B cell (primary cell): ENCODE data around the gene OXSR1. TPM values are rescaled to one million over a fixed set of nuclear protein-coding genes. Genes with fewer than 3 reads are reported as not detected.

Experiments
- ATAC-seq: fragments of 200-7000 bp; cut with Tn5 transposase; one replicate; pipeline ENCODE4 v1.10.0; 2021; ENCODE audit warnings: low read depth, mild to moderate bottlenecking, moderate number of reproducible peaks, moderate library complexity
- CTCF ChIA-PET: fragments of 350-600 bp; sonication (Branson Sonifier 250); formaldehyde crosslinking; loops from one replicate; lab custom pipeline; 2021; ENCODE audit warnings: antibody characterized with exemption, inconsistent platforms; lab: Charles Lee
- POLR2A ChIA-PET: fragments of 350-600 bp; sonication (Branson Sonifier 250); formaldehyde crosslinking; loops from one replicate; lab custom pipeline; 2021; ENCODE audit warnings: antibody characterized with exemption; lab: Charles Lee
- DNase-seq: peaks from one replicate; pipeline ENCODE4 v3.0.0; 2013
- H2AFZ ChIP-seq: 2 replicates; pipeline ENCODE4 v1.6.1; 2012; ENCODE audit warnings: mild to moderate bottlenecking, low read depth, low read length; ENCODE audit not compliant: insufficient read depth, poor library complexity, severe bottlenecking
- H3K27ac ChIP-seq, 2 donors: 1 replicate in 1 of 2; 2 replicates in 1 of 2; pipeline ENCODE4 v1.5.1; 2012 to 2013; ENCODE audit warnings: low read length in 2 of 2, mild to moderate bottlenecking in 2 of 2, moderate library complexity in 1 of 2
- H3K27me3 ChIP-seq, 4 experiments: fragments of 200-600 bp in 1 of 4; sonication (generic) in 1 of 4; replicated peaks in 1 of 4; 1 replicate in 2 of 4; 2 replicates in 2 of 4; pipeline versions ENCODE4 v1.6.1 to v1.7.0; 2013 to 2016; ENCODE audit warnings: low read length in 3 of 4, mild to moderate bottlenecking in 2 of 4, mixed read lengths in 1 of 4, moderate library complexity in 1 of 4; ENCODE audit not compliant: insufficient read depth in 4 of 4, control insufficient read depth in 3 of 4; ENCODE audit errors: control extremely low read depth in 1 of 4
- H3K36me3 ChIP-seq, 2 experiments: replicated peaks in 1 of 2; 1 replicate in 1 of 2; 2 replicates in 1 of 2; pipeline versions ENCODE4 v1.6.1 to v1.7.1; 2013; ENCODE audit warnings: low read length in 1 of 2; ENCODE audit not compliant: insufficient read depth in 2 of 2, control insufficient read depth in 1 of 2; ENCODE audit errors: control extremely low read depth in 1 of 2, extremely low read depth in 1 of 2
- H3K4me1 ChIP-seq, 2 donors: fragments of 200-600 bp in 1 of 2; sonication (generic) in 1 of 2; 1 replicate in 1 of 2; 2 replicates in 1 of 2; pipeline versions ENCODE4 v1.5.1 to v1.6.1; 2013 to 2017; ENCODE audit warnings: low read length in 2 of 2; ENCODE audit not compliant: control insufficient read depth in 2 of 2, insufficient read depth in 2 of 2
- H3K4me2 ChIP-seq: replicated peaks from 2 replicates; pipeline ENCODE3; 2012; ENCODE audit warnings: mild to moderate bottlenecking, low read depth, low read length; ENCODE audit not compliant: poor library complexity, severe bottlenecking
- H3K4me3 ChIP-seq, 5 experiments: fragments of 200-600 bp in 1 of 5; sonication (generic) in 1 of 5; 1 replicate in 3 of 5; 2 replicates in 2 of 5; pipeline versions ENCODE4 v1.5.1 to v1.7.0; 2011 to 2016; ENCODE audit warnings: low read length in 4 of 5, mild to moderate bottlenecking in 4 of 5, low read depth in 2 of 5, control low read depth in 1 of 5, moderate library complexity in 1 of 5; ENCODE audit not compliant: insufficient read depth in 1 of 5; ENCODE audit errors: control extremely low read depth in 1 of 5, extremely low read depth in 1 of 5
- H3K79me2 ChIP-seq: fragments of 200-600 bp; sonication (generic); one replicate; pipeline ENCODE4 v1.6.0; 2016; ENCODE audit warnings: low read length; ENCODE audit not compliant: control insufficient read depth, insufficient read depth
- H3K9ac ChIP-seq: fragments of 200-600 bp; sonication (generic); 2 replicates; pipeline ENCODE4 v1.6.1; 2017; ENCODE audit warnings: mild to moderate bottlenecking, low read length, moderate library complexity
- H3K9me3 ChIP-seq, 3 donors: one replicate each; pipeline versions ENCODE4 v1.6.1 to v1.7.1; 2013; ENCODE audit warnings: low read length in 2 of 3; ENCODE audit not compliant: control insufficient read depth in 2 of 3, insufficient read depth in 1 of 3; ENCODE audit errors: control extremely low read depth in 1 of 3
- H4K20me1 ChIP-seq: 2 replicates; pipeline ENCODE4 v1.6.0; 2012; ENCODE audit warnings: mild to moderate bottlenecking, low read length; ENCODE audit not compliant: insufficient read depth, control insufficient read depth, poor library complexity, severe bottlenecking
- H3K27ac Mint-ChIP-seq: one replicate; pipeline ENCODE4 v1.8.0; 2021; ENCODE audit warnings: mixed read lengths
- H3K27me3 Mint-ChIP-seq: one replicate; pipeline ENCODE4 v1.8.0; 2021; ENCODE audit warnings: mixed read lengths
- H3K4me1 Mint-ChIP-seq: one replicate; pipeline ENCODE4 v1.8.0; 2021; ENCODE audit warnings: mixed read lengths
- H3K4me3 Mint-ChIP-seq: one replicate; pipeline ENCODE4 v1.8.0; 2021; ENCODE audit warnings: mixed read lengths
- H3K9me3 Mint-ChIP-seq: one replicate; pipeline ENCODE4 v1.8.0; 2022; ENCODE audit warnings: mixed read lengths; ENCODE audit not compliant: insufficient read depth
- EZH2 ChIP-seq: IDR thresholded peaks from 2 replicates; pipeline ENCODE4 v1.6.1; 2012; ENCODE audit warnings: borderline replicate concordance, low read depth, mild to moderate bottlenecking, moderate library complexity, low read length; ENCODE audit not compliant: insufficient read depth, poor library complexity, severe bottlenecking
- WGBS: methylation state at CpG from one replicate; pipeline ENCODE4 v1.1.5; 2013; ENCODE audit warnings: missing lambda C conversion rate; ENCODE audit not compliant: insufficient coverage; 5-methylcytosine and 5-hydroxymethylcytosine counted together
- intact Hi-C: fragments of 100-400 bp; cut with micrococcal nuclease; formaldehyde crosslinking; loops from one replicate; pipeline ENCODE4 v1.10.0; 2022
- polyA plus RNA-seq: library from polyadenylated mRNA; depleted of rRNA; stranded (reverse); fragments of >200 nt; gene quantifications from 2 replicates; pipeline ENCODE4 v1.2.3, GENCODE V29; 2012
- total RNA-seq, 2 donors: library from RNA; stranded (reverse); fragments of 120-200 nt in 1 of 2; gene quantifications; 1 replicate in 1 of 2; 2 replicates in 1 of 2; pipeline versions ENCODE4 v1.2.3 to v1.2.4, GENCODE V29; 2013 to 2022
- TF ChIP-seq, protein P1 (sequence below): fragments of 200-600 bp; IDR thresholded peaks from one replicate; pipeline ENCODE4 v1.8.0; 2022; ENCODE audit warnings: antibody characterized with exemption, mild to moderate bottlenecking

The OXSR1 gene
- total and polyA plus RNA-seq, 2 donors (not counting 1 experiment from before 2014, with no cell fraction given): 15.5 to 41.5 TPM

- H3K36me3 ChIP-seq: no peaks in the 10 kb centered on the region
- TF ChIP-seq EZH2: no peak
- TF ChIP-seq, protein P1, sequence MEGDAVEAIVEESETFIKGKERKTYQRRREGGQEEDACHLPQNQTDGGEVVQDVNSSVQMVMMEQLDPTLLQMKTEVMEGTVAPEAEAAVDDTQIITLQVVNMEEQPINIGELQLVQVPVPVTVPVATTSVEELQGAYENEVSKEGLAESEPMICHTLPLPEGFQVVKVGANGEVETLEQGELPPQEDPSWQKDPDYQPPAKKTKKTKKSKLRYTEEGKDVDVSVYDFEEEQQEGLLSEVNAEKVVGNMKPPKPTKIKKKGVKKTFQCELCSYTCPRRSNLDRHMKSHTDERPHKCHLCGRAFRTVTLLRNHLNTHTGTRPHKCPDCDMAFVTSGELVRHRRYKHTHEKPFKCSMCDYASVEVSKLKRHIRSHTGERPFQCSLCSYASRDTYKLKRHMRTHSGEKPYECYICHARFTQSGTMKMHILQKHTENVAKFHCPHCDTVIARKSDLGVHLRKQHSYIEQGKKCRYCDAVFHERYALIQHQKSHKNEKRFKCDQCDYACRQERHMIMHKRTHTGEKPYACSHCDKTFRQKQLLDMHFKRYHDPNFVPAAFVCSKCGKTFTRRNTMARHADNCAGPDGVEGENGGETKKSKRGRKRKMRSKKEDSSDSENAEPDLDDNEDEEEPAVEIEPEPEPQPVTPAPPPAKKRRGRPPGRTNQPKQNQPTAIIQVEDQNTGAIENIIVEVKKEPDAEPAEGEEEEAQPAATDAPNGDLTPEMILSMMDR: no peak
- H3K27me3 Mint-ChIP-seq: no peaks in the 10 kb centered on the region
- no peak overlapping the region for H3K9ac ChIP-seq
- H2AFZ ChIP-seq: no peak overlapping the region
- no peak for ATAC-seq
- no peak overlapping the region for H3K4me2 ChIP-seq
- no peaks in the 10 kb centered on the region for H3K79me2 ChIP-seq
- no peak overlapping the region for H3K4me3 ChIP-seq
- H3K27ac Mint-ChIP-seq: peak overlapping the region; percentile 50
- ChIA-PET CTCF (interaction anchor here (0.6 to 1.6 kb wide), 3 partner anchors 12 to 19 kb away, joined by 3 read pairs; partner anchors contain the start of genes ACAA1 and OXSR1), POLR2A (interaction anchor here (1.5 to 1.8 kb wide), 2 partner anchors 9 to 17 kb away, joined by 3 to 5 read pairs; partner anchors contain the start of gene OXSR1)
- peaks cover 4% of the 10 kb centered on the region for H3K9me3 Mint-ChIP-seq
- 50% methylated on average over 4 of the region's 5 CpGs for WGBS
- peaks cover 4 to 11% (median 8%) of the 10 kb centered on the region in 3 donors for H3K9me3 ChIP-seq
- no peak overlapping the region for H3K4me3 Mint-ChIP-seq
- H3K27ac ChIP-seq: peak overlapping the region in 1 of 2 donors; percentile 65
- H3K4me1 Mint-ChIP-seq: peaks cover 46% of the 10 kb centered on the region
- H3K27me3 ChIP-seq: no peaks in the 10 kb centered on the region
- H3K4me1 ChIP-seq: peaks cover 18 to 33% of the 10 kb centered on the region in 2 donors
- H4K20me1 ChIP-seq: no peaks in the 10 kb centered on the region
- intact Hi-C loops: no loop called here
- DNase-seq: no peak
These were observed 16.9 kb upstream of the OXSR1 start for GRCh38 chr3:38148311-38148882.

GRCh38 chr3:38149708-38150107 lies 15.6 kb upstream of the OXSR1 start:
- Mint-ChIP-seq H3K4me1 (peaks cover 43% of the 10 kb centered on the region), H3K9me3 (peaks cover 4% of the 10 kb centered on the region), H3K4me3 (peak overlapping the region; percentile 59), H3K27me3 (no peaks in the 10 kb centered on the region), H3K27ac (peak overlapping the region; percentile 91)
- Histone ChIP-seq H3K4me1 (peaks cover 19 to 35% of the 10 kb centered on the region in 2 donors), H3K9me3 (peaks cover 4 to 11% (median 8%) of the 10 kb centered on the region in 3 donors), H3K27me3 (no peaks in the 10 kb centered on the region), H3K9ac (no peak overlapping the region), H3K36me3 (no peaks in the 10 kb centered on the region), H2AFZ (peak overlapping the region; percentile 81), H3K4me3 (no peak overlapping the region), H3K79me2 (no peaks in the 10 kb centered on the region), H3K27ac (peak overlapping the region; percentile 52 to 77), H4K20me1 (no peaks in the 10 kb centered on the region), H3K4me2 (peak overlapping the region; percentile 40)
- DNase-seq (peak; percentile 43), ATAC-seq (peak; percentile 39)
- WGBS: 0% methylated on average over 3 of the region's 3 CpGs
- POLR2A ChIA-PET: interaction anchor here (1.8 kb wide), 1 partner anchor 15 kb away, joined by 5 read pairs; the partner anchor contains the start of gene OXSR1
- intact Hi-C loops: loop anchor here (1.0 kb wide), 1 partner anchor 14 kb away; no protein-coding TSS in a partner anchor
- CTCF ChIA-PET: no interaction called here
- TF ChIP-seq, protein P1: no peak
- TF ChIP-seq EZH2: no peak
